GM18873 (cell line): ENCODE data around the gene CLIP3.
"Not testable (repeated sequence)": the region's sequence is repeated elsewhere in the genome, so short reads cannot be mapped to it uniquely, and the experiment has no call there.

Experiments used
- ATAC-seq: cut with Tn5 transposase; IDR thresholded peaks from one replicate; pipeline ENCODE4 v1.9.1; 2021; ENCODE audit warnings: mild to moderate bottlenecking, moderate library complexity, moderate number of reproducible peaks; ENCODE audit not compliant: unreplicated experiment, low FRiP score

Gene CLIP3, protein sequence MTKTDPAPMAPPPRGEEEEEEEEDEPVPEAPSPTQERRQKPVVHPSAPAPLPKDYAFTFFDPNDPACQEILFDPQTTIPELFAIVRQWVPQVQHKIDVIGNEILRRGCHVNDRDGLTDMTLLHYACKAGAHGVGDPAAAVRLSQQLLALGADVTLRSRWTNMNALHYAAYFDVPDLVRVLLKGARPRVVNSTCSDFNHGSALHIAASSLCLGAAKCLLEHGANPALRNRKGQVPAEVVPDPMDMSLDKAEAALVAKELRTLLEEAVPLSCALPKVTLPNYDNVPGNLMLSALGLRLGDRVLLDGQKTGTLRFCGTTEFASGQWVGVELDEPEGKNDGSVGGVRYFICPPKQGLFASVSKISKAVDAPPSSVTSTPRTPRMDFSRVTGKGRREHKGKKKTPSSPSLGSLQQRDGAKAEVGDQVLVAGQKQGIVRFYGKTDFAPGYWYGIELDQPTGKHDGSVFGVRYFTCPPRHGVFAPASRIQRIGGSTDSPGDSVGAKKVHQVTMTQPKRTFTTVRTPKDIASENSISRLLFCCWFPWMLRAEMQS

DNA sequence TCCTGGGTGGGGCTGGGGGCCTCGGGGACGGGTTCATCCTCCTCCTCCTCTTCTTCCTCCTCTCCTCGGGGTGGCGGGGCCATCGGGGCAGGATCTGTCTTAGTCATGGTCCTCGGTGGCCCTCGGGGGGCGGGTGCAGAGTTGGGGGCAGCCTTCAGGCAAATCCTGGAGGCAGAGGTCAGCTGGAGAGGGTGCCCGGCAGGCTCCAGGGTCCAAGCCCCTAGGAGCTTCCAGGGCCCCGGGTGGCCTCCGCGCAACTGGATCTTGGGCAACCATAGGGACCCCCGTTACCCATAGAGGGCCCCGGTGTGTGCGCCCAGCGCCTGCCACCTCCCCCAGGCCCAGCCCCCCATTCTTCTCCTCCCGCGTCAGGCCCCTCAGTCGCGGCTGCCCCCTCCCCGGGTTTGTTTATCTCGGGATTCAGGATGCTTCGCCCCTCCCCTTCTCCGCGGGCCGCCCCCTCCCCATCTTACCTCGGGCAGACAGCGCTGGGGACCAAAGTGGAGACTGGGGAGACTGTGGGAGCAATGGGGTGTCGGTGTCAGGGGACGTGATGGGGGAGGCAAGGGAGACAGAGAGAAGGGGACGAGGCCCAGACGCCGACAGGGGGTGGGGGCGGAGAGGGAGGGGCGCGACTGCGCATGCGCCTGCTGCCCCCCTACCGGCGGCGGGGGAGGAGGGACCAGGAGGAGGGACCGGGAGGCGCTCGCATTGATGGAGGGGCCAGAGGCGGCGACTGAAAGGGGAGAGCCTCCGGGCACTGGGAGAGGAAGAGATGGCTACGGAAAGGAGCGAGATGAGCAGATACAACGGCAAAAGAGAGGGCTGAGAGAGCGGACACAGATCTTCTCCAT is at the start of gene CLIP3:
TSS of gene CLIP3 (minus strand) at position 623 of the 854 bp plus-strand sequence. CDS start at position 107, 516 bp downstream.
- no peak for ATAC-seq

DNA sequence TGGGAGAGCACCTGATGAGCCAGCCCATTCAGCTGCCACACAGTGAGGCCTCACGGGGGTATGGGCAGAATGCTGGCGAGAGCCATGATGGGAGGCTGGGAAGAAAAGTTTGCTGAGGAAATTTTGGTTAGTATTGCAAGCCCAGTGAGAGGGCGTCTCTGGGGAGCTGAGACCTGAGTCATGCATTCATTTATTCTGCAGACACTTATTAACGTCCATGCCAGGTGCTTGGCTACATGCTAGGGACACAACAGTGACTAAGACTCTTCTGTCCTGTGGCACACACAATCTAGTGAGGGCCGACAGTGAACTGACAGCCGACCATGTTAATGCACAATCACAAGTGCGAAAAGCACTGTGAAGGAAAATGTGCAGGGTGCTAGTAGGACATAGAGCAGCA is 49.2 kb upstream of the CLIP3 start:
- ATAC-seq = no peak

DNA sequence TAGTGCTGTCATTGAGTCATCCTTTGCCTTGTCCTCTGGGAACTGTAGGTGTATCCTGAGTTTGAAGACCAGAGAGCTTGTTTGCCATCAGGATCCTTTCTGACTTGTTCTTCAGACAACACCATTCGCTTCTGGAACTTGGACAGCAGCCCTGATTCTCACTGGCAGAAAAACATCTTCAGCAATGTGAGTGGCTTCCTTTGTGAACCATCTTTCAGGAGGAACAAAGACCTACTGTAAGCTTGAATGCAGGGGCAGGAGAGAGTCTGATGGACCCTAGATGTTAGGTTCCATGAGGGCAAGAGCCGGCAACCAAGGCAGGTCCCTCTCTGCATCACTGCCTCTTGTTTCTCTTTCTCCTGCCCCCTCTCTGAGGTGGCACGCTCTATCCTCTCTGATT is 48.7 kb upstream of the CLIP3 start:
- ATAC-seq = no peak

DNA sequence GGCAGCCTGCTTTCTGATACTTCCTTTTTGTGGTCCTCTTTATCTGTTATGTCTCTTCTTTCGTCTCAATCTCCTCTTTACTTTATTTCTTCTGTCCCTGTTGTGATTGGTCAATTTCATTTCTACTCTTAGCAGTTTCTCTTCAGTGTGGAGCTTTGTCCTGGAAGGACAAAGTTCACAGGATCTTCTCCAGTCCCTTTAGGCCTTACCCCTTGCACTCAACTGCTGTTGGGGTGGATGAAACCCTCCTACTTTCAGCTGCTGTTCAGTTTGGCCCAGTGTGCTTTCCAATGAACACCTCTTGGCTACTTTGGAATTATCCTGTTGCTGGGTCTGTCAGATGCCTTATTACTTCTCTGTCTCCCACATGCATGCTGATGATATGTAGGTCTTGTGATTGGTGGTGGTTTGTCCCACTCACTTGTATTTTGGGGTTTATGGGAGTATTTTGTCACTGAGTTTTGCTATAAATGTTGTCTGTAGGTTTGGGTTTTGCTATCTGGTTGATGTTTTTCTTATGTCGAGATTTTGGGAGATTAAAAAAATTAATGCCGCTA is 46.8 kb upstream of the CLIP3 start:
- ATAC-seq = no peak

DNA sequence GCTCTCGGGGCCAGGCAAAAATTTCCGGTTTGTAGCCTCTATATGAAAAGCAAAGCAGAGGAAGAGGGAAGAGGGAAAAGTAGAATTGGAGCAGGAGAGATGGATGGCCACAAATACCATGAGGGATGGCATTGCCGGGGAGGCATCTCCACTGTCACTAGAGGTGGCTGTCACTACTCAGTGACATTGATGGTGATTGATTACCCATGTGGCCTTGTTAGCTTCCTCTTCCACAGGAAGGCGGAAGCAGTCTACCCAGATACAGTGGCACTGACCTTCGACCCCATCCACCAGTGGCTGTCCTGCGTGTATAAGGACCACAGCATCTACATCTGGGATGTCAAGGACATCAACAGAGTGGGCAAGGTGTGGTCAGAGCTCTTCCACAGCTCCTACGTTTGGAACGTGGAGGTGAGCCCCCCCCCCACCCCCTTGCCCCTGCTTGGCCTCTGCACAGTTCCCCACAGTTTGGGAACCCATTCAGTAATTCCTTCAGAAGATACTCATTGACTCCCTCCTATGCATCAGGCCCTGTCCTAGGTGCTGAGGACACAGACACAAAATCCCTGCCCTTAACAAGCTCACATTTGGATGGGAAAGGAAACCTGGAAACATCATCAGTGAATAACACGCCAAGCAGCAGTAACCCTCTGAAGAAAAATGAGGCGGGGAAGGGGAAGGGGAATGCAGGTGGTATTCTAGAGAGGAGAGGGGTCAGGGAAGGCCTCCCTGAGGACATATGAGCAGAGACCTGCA is 40.6 kb upstream of the CLIP3 start:
- no peak for ATAC-seq

DNA sequence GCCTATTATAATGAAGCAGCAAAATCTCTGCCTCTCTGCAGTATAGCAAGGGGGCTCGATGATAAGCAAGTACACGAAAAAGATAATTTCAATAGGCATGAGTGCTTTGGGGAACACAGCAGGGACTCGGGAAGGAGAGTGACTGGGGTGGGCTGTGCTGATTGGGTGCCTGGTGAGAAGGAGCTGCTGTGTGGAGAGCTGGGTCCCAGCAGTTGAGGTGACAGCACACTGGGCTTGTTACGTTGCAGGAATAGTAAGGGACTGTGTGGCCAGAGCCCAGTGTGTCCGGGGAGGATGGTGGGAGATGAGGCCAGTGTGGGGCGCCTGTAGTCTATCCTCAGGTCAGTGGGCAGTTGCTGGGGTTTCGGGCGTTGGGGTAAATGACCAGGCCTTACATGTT is 39.4 kb upstream of the CLIP3 start:
- no peak for ATAC-seq

DNA sequence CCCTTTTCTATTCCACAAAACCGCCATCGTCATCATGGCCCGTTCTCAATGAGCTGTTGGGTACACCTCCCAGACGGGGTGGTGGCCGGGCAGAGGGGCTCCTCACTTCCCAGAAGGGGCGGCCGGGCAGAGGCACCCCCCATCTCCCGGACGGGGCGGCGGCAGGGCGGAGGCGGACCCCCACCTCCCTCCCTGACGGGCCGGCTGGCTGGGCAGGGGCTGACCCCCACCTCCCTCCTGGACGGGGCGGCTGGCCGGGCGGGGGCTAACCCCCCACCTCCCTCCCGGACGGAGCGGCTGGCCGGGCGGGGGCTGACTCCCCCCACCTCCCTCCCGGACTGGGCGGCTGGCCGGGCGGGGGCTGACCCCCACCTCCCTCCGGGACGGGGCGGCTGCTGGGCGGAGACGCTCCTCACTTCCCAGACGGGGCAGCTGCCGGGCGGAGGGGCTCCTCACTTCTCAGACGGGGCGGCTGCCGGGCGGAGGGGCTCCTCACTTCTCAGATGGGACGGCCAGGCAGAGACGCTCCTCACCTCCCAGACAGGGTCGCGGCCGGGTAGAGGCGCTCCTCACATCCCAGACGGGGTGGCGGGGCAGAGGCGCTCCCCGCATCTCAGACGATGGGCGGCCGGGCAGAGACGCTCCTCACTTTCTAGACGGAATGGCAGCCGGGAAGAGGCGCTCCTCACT is 36.3 kb upstream of the CLIP3 start:
- not testable (repeated sequence) for ATAC-seq

DNA sequence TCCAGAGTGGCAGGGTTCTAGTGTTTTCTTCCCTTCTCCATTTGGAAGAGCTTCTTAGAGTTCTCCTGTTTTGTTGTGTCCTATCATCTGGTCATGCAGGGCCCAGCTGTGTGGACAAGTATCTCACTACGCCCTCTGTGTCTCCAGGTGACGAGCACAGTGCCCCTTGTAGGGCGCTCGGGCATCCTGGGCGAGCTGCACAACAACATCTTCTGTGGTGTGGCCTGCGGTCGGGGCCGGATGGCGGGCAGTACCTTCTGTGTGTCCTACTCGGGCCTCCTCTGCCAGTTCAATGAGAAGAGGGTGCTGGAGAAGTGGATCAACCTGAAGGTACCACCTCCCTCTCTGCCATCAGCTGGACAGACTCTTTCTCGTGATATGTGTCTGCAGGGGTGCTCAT is 35.0 kb upstream of the CLIP3 start:
- ATAC-seq = no peak

DNA sequence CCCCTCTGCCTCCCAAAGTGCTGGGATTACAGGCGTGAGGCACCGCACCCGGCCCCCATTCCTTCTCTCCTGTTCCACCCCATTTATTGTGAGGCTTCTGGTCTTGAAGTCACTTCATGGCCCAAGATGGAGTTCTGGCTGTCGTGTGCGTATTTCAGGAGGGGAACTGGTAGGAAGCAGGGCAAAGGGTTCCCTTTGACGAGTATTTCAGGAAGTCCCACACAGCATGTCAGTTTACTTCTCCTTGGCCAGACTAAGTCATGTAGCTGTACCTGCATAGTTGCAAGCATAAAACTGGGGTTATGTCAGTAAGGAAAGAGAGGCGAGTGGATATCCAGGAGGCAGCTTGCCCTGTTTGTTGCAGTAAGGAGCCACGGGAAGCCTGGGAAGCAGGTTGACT is 32.2 kb upstream of the CLIP3 start:
- ATAC-seq = no peak

DNA sequence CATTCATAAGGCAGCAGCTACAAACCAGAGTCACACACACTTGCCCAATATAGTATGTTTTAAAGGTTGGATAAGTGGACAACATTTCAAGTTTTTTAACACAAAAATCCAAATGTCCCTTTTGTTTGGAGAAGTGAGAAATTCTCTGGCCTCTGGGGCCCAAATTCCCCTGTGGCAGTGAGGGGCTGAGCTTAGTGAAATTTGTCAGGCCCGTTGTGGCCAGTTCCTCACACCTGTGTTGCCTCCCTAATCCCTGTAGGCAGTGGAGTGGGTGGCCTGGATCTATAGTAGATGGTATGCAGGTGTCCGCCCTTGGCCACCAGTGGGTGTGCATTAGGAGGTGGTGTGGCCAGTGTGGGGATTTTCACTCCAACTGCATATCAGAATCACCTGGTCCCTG is 28.7 kb upstream of the CLIP3 start:
- ATAC-seq = no peak

DNA sequence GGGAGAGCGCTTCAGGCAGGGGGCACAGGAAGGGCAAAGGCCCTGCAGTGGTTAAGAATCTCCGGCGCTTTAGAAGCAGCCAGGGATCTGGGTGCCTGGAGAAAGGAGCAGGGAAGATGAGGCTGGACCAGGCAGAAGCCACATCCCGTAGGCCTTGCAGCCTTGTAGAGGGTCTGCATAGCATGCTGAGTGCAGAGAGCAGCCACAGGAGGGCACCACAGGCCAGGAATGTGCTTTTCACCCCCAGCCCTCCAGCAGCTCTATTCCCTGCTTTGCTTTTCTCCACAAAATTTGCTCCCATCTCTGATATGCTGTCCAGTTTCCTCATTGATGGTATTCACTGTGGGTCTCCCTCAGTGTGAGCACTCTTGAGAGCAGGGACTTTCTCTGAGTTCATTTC is 27.8 kb upstream of the CLIP3 start:
- no peak for ATAC-seq

DNA sequence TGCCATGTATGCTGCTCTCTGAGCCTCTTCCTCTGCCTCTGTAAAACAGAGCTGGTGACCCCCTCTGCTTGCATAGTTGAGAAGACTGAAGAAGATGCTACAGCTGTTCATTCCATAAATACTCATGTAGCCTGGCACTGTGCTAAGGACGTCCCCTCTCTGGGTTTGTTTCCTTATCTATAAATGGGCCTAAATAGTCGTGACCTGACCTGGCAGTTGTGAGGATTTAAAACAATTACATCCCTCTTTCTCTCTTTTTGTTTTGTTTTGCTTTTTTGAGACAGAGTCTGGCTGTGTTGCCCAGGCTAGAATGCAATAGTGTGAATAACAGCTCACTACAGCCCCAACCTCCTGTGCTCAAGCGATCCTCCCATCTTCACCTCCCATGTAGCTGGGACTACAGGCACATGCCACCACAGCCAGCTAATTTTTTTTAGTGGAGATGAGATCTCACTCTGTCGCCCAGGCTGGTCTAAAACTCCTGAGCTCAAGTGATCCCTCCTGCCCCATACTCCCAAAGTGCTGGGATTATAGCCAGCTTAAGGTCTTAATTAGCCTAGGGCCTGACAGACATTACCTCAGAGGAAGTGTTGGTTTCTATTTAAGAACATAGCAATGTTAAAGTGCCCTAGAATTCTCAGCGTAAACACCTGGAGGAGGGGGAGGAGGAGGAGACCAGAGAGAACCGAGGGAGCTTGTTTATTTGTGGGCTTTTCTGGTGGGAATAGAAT is 26.7 kb upstream of the CLIP3 start:
- no peak for ATAC-seq

DNA sequence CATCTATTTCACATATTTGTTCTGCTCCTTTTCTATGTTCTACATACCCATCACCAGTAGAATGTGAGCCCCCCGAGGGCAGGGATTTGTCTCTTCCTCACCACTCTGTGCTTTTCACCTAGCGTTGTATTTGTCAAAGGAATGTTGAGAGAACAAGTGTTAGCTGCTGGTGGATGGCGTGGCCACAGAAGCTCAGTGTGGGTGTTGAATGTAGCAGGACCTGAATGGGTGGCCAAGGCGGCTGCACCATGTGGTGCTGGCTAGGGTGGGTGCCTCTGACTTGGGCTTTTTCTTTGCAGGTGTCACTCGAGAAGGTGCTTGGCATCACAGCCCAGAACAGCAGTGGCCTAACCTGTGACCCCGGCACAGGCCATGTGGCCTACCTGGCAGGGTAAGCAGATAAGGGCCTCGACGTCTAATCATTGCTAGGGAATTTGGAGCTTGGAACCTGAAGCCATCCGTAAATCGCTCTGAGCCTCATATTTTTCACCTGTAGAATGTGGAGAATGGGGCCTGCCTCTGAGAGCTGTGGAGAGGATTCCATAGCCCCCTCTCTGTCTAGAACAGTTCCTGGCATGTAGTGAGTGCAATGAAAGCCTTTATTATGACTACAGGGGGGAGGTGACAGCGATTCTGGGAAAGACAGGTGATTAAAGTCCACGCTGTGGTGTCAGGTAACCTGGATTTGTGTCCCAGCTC is 26.0 kb upstream of the CLIP3 start:
- no peak for ATAC-seq

DNA sequence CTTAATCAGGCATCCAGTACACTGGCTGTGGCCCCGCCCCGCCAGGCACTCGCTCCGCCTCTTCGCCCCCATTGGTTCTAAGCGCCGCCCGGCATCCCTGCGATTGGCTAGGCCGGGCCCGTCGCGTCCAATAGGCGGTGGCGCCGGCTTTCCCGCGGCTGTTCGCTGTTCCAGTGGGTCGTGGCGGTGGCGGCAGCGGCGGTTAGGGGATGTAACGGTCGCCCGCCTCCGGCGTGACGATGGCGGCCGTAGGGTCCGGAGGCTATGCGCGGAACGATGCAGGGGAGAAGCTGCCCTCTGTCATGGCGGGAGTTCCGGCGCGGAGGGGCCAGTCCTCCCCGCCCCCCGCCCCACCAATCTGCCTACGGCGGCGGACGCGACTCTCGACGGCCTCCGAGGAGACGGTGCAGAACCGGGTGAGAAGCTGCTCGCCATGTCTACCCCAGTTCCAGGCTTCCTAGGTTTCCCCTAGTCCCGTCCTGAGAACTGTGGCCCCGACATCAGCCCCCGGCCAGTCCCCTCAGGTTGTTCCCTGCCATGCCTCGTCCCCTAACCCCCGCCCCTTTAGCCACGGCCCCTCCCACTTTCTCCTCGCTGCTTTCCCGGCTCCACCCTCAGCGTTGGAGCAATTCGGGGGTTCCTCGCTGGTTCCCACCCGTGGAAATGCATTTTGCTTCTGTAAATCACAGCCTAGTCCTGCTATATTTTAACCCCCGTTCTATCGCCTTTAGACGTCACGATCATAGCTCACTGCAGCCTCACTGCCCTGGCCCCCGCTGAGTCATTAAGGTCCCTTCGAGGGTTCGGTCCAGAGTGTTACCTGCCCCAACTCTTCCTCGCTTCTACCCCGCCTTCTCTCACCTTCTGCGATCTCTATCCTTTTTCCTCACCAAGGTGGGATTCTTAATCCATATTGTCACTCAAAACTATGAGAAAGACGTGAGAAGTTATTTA is 22.3 kb upstream of the CLIP3 start, which contains the start of gene WDR62:
TSS of gene WDR62 (plus strand) at position 165 of the 954 bp plus-strand sequence. CDS start at position 240, 75 bp downstream.
- peak; percentile 66 for ATAC-seq

DNA sequence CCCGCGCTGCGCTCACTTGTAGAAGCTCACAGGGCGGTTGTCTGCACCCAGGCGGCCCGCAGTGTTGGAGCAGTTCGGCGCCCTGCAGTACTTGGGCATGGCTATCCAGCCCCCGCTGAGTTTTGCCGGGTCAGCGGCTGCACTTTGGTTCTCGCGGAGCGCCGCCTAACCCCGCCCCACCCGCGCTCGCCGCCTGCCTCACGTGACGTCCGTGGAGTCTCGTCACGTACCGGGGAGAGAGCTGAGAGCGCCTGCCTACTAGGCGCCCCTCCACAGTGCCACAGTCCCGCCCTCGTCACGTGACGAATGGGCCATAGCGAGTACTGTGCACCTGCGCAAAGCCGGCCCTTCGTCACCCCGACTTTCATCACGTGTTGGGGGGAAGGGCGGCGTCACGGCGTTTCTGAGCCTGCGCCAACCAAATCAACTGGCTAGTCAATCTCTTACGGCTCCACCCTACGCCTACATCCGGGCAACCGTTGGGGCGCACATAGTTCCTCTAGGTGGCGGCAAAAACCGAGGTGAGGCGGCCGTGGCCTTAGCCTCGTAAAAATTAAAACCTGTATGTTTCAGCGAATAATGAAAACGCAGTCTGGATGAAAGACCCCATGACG is 21.6 kb upstream of the CLIP3 start, which contains the start of gene THAP8:
TSS of gene THAP8 (minus strand) at position 167 of the 614 bp plus-strand sequence. CDS start at position 99, 68 bp downstream.
- ATAC-seq = peak; percentile 75

DNA sequence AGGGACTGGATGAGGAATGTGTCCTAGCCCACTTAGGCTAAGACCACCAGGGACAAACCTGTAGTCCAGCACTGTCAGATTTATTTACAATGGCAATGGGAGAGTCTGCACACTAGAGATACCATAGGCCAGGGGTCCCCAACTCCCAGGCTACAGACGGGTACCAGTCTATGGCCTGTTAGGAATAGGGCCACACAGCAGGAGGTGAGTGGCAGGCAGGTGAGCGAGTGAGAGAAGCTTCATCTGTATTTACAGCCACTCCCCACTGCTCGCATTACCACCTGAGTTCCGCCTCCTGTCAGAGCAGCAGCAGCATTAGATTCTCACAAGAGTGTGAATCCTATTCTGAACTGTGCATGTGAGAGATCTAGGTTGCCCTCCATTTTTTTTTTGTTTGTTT is 19.0 kb upstream of the CLIP3 start:
- no peak for ATAC-seq

DNA sequence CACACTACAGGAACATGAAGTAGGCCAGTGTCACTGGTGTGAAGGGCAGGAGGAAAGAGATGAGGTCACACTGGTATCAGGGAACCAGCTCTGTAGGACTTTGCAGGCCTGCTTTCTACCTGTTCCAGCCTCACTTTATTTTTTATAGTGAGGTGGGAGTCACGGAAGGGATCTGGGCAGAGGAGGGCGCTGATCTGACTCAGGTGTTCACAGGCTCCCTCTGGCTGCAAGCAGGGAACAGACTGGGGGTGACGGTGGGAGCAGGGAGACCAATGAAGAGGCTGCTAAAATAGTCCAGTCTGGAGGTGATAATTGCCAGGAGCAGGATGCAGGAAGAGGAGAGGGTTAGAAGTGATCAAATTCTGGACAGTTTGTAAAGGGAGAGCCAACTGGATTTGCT is 18.6 kb upstream of the CLIP3 start:
- ATAC-seq = no peak
